Measurements from ENCODE around the gene STUB1. TPM values are rescaled to one million over a fixed set of nuclear protein-coding genes. Genes with fewer than 3 reads are reported as not detected.

The STUB1 gene
- total RNA-seq, 4 donors from 2014 or later, result 152 to 213 (median 186) TPM

DNA sequence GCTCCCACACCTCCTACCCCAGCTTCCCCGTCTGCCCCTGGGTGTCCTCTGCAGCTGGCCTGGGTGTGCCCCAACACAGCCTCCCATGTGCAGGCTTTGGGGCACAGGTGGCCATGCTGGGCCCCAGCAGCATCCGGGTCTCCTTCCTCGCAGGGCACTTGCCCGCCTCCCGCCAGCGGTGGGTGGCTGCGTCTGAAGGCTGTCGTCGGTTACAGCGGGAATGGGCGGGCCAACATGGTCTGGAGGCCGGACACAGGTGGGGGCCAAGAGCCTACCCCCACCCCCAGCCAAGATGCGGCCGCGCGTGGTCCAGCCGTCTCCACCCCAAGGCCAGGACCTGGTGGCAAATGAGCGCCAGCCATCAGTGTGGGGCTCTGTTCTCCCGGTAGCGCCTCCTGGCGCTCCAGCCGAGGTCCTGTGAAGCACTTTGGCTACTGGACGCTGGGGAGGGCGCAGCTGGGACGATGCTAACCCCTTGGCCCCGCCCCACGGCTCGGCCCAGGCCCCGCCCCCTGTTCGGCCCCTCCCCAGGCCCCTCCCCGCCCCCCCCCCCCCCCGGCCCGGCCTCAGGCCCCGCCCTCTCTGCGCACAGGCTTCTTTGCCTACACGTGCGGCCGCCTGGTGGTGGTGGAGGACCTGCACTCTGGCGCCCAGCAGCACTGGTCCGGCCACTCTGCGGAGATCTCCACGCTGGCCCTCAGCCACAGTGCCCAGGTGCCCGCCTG, 19.6 kb upstream of the STUB1 start:
- WGBS, 2 donors, result 12 to 33% methylated on average over 5 to 16 of the region's 43 CpGs
- Histone ChIP-seq H3K36me3 (peaks cover 0 to 41% (median 0%) of the 10 kb centered on the region in 3 donors), H3K9me3 (no peaks in the 10 kb centered on the region), H3K4me1 (peaks cover 0 to 16% (median 14%) of the 10 kb centered on the region in 4 donors), H3K4me3 (peak overlapping the region in 1 of 4 donors; percentile 48), H3K27ac (peak overlapping the region in 3 of 4 donors; percentile 60 to 90 (median 86)), H3K27me3 (no peaks in the 10 kb centered on the region)
- TF ChIP-seq POLR2A (IDR thresholded peaks at IDR 0.05) (peak in 1 of 2 donors; percentile 52), EP300 (IDR thresholded peaks at IDR 0.05) (peak in 1 of 2 donors; percentile 63)
- TF ChIP-seq, protein P1, sequence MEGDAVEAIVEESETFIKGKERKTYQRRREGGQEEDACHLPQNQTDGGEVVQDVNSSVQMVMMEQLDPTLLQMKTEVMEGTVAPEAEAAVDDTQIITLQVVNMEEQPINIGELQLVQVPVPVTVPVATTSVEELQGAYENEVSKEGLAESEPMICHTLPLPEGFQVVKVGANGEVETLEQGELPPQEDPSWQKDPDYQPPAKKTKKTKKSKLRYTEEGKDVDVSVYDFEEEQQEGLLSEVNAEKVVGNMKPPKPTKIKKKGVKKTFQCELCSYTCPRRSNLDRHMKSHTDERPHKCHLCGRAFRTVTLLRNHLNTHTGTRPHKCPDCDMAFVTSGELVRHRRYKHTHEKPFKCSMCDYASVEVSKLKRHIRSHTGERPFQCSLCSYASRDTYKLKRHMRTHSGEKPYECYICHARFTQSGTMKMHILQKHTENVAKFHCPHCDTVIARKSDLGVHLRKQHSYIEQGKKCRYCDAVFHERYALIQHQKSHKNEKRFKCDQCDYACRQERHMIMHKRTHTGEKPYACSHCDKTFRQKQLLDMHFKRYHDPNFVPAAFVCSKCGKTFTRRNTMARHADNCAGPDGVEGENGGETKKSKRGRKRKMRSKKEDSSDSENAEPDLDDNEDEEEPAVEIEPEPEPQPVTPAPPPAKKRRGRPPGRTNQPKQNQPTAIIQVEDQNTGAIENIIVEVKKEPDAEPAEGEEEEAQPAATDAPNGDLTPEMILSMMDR (IDR thresholded peaks at IDR 0.05), result peak; percentile 54 to 87 (median 77)
- DNase-seq (ENCODE audit: low spot score in 2 of 2), result peak; percentile 84 to 87

DNA sequence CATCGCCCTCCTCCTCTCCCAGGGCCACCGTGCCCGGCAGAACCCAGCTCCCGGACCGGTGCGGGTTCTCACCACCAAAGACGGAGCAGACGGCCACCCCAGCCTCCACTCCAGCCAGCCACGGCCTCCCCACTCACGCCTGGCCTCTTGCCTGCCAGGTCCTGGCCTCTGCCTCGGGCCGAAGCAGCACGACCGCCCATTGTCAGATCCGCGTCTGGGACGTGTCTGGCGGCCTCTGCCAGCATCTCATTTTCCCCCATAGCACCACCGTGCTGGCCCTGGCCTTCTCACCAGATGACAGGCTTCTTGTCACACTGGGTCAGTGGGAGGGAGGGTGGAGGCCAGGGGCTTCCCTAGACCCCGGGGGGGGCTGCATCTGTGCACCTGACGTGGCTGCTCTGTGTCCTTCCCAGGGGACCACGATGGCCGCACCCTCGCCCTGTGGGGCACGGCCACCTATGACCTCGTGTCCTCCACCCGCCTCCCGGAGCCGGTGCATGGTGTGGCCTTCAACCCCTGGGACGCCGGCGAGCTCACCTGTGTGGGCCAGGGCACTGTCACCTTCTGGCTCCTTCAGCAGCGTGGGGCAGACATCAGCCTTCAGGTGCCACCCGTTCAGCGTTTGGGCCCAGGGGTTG, 18.9 kb upstream of the STUB1 start:
- TF ChIP-seq POLR2A (IDR thresholded peaks at IDR 0.05) (no peak), EP300 (IDR thresholded peaks at IDR 0.05) (no peak)
- TF ChIP-seq, protein P1 (IDR thresholded peaks at IDR 0.05), result peak in 1 of 5 experiments; percentile 17
- H3K4me3 ChIP-seq, result peak overlapping the region in 1 of 4 donors; percentile 48
- peaks cover 0 to 34% (median 0%) of the 10 kb centered on the region in 3 donors for H3K36me3 ChIP-seq
- no peaks in the 10 kb centered on the region for H3K9me3 ChIP-seq
- 41 to 45% methylated on average over 32 to 33 of the region's 35 CpGs for WGBS, 2 donors
- DNase-seq (ENCODE audit: low spot score in 2 of 2), result no peak
- H3K4me1 ChIP-seq, result peaks cover 0 to 16% (median 14%) of the 10 kb centered on the region in 4 donors
- peak overlapping the region in 3 of 4 donors; percentile 60 to 87 (median 86) for H3K27ac ChIP-seq
- H3K27me3 ChIP-seq, result no peaks in the 10 kb centered on the region

DNA sequence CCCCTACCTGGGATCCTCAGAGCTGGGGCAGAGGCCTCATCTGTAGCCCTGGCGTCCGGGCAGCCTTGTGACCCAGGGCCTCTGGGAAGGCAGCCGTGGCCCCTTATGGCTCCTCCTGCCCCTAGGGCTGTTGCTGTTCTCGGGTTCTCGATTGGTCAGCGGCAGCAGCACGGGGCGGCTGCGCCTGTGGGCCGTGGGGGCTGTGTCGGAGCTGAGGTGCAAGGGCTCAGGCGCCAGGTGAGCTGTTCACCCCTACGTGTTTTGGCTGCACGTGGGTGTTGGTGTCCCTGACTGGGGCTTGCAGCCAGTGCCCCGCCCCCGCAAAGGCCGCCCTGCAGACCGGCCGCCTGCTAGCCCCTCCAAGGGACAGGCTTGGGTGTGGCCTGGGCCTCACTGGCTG, 18.1 kb upstream of the STUB1 start:
- no peaks in the 10 kb centered on the region for H3K9me3 ChIP-seq
- TF ChIP-seq POLR2A (IDR thresholded peaks at IDR 0.05), result no peak
- TF ChIP-seq, protein P1 (IDR thresholded peaks at IDR 0.05), result no peak
- TF ChIP-seq EP300 (IDR thresholded peaks at IDR 0.05), result no peak
- peaks cover 0 to 18% (median 14%) of the 10 kb centered on the region in 4 donors for H3K4me1 ChIP-seq
- DNase-seq (ENCODE audit: low spot score in 2 of 2), result no peak
- no peaks in the 10 kb centered on the region for H3K27me3 ChIP-seq
- H3K4me3 ChIP-seq, result no peak overlapping the region
- no peak overlapping the region for H3K27ac ChIP-seq
- peaks cover 0 to 26% (median 0%) of the 10 kb centered on the region in 3 donors for H3K36me3 ChIP-seq
- WGBS, 2 donors, result 91% methylated on average over 17 of the region's 19 CpGs; no CpG with 5 or more reads in 1 of the 2 donors

DNA sequence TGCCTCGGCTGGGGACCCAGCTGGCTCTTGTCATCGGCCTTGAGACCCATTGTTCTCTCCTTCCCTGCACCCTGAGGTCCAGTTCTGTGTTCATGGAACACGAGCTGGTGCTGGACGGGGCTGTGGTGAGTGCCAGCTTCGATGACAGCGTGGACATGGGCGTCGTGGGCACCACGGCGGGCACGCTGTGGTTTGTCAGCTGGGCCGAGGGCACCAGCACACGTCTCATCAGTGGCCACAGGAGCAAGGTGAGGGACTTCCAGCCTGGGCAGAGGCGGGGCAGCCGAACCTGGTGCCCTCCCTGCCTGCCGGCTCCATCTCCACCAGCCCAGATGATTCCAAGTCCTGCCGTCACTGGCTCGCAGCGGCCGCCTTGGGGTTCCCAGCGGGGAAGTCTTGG, 17.6 kb upstream of the STUB1 start:
- DNase-seq (ENCODE audit: low spot score in 2 of 2), result no peak
- 93 to 98% methylated on average over 9 to 21 of the region's 21 CpGs for WGBS, 2 donors
- Histone ChIP-seq H3K27me3 (no peaks in the 10 kb centered on the region), H3K4me1 (peaks cover 0 to 23% (median 18%) of the 10 kb centered on the region in 4 donors), H3K9me3 (no peaks in the 10 kb centered on the region), H3K4me3 (no peak overlapping the region), H3K27ac (no peak overlapping the region), H3K36me3 (peaks cover 0 to 21% (median 0%) of the 10 kb centered on the region in 3 donors)
- TF ChIP-seq, protein P1 (IDR thresholded peaks at IDR 0.05), result no peak
- TF ChIP-seq EP300 (IDR thresholded peaks at IDR 0.05) (no peak), POLR2A (IDR thresholded peaks at IDR 0.05) (no peak)

DNA sequence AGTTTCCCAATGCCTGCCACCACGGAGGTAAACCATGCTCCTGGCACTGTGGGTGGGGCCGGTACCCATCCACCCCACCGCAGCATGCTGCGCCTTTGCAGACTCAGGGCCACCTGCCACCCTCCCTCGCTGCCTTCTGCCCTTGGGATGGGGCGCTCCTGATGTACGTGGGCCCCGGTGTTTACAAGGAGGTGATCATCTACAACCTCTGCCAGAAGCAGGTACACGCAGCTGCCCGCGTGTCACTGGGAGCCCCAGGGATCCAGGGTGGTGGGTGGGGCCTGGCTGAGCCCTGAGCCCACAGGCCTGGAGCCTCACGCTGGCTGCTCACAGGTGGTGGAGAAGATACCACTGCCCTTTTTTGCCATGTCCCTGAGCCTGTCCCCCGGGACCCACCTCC, 13.6 kb upstream of the STUB1 start:
- Histone ChIP-seq H3K4me1 (peaks cover 3 to 29% (median 14%) of the 10 kb centered on the region in 4 donors), H3K36me3 (peaks cover 0 to 27% (median 4%) of the 10 kb centered on the region in 3 donors), H3K27ac (no peak overlapping the region), H3K27me3 (no peaks in the 10 kb centered on the region), H3K9me3 (no peaks in the 10 kb centered on the region), H3K4me3 (no peak overlapping the region)
- DNase-seq (ENCODE audit: low spot score in 2 of 2), result no peak
- WGBS, 2 donors, result 81 to 93% methylated on average over 13 of the region's 13 CpGs
- no peak for TF ChIP-seq EP300 (IDR thresholded peaks at IDR 0.05)
- TF ChIP-seq, protein P1 (IDR thresholded peaks at IDR 0.05), result no peak
- no peak for TF ChIP-seq POLR2A (IDR thresholded peaks at IDR 0.05)

All from tibial nerve (tissue), 4 donors.